Measurements from ENCODE around the gene KDELR1.

DNA sequence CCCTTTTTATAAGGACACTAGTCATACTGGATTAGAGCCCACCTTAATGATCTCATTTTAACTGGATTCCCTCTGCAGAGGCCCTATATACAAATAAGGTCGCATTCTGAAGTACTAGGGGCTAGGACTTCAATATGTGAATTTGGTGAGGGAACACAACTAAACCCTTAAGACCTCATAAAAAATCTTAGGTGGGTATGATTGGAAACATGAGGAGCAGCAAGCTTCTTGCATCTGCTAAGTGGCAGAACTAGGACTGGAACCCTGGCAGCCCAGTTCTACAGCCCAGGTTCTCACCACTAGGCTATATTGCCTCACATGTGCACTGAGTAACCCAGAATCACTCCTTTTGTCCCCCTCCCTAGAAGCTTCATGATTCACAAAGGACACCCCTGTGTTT lies 37.3 kb upstream of the KDELR1 start:
- TF ChIP-seq, protein P1, sequence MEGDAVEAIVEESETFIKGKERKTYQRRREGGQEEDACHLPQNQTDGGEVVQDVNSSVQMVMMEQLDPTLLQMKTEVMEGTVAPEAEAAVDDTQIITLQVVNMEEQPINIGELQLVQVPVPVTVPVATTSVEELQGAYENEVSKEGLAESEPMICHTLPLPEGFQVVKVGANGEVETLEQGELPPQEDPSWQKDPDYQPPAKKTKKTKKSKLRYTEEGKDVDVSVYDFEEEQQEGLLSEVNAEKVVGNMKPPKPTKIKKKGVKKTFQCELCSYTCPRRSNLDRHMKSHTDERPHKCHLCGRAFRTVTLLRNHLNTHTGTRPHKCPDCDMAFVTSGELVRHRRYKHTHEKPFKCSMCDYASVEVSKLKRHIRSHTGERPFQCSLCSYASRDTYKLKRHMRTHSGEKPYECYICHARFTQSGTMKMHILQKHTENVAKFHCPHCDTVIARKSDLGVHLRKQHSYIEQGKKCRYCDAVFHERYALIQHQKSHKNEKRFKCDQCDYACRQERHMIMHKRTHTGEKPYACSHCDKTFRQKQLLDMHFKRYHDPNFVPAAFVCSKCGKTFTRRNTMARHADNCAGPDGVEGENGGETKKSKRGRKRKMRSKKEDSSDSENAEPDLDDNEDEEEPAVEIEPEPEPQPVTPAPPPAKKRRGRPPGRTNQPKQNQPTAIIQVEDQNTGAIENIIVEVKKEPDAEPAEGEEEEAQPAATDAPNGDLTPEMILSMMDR (IDR thresholded peaks at IDR 0.05): no peak
- TF ChIP-seq POLR2AphosphoS5 (IDR thresholded peaks at IDR 0.05; ENCODE audit: low read depth, low read length): no peak
- TF ChIP-seq TCF7L2 (IDR thresholded peaks at IDR 0.05; ENCODE audit: low read depth, low read length): no peak
- TF ChIP-seq, protein P2, sequence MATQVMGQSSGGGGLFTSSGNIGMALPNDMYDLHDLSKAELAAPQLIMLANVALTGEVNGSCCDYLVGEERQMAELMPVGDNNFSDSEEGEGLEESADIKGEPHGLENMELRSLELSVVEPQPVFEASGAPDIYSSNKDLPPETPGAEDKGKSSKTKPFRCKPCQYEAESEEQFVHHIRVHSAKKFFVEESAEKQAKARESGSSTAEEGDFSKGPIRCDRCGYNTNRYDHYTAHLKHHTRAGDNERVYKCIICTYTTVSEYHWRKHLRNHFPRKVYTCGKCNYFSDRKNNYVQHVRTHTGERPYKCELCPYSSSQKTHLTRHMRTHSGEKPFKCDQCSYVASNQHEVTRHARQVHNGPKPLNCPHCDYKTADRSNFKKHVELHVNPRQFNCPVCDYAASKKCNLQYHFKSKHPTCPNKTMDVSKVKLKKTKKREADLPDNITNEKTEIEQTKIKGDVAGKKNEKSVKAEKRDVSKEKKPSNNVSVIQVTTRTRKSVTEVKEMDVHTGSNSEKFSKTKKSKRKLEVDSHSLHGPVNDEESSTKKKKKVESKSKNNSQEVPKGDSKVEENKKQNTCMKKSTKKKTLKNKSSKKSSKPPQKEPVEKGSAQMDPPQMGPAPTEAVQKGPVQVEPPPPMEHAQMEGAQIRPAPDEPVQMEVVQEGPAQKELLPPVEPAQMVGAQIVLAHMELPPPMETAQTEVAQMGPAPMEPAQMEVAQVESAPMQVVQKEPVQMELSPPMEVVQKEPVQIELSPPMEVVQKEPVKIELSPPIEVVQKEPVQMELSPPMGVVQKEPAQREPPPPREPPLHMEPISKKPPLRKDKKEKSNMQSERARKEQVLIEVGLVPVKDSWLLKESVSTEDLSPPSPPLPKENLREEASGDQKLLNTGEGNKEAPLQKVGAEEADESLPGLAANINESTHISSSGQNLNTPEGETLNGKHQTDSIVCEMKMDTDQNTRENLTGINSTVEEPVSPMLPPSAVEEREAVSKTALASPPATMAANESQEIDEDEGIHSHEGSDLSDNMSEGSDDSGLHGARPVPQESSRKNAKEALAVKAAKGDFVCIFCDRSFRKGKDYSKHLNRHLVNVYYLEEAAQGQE (IDR thresholded peaks at IDR 0.05; ENCODE audit: insufficient read depth in 1 of 2, low read depth in 2 of 2, low read length in 1 of 2): no peak
- no peak for TF ChIP-seq SIN3A (IDR thresholded peaks at IDR 0.05; ENCODE audit: borderline replicate concordance, insufficient read depth, low read depth, low read length)

Data from Panc1 (cell line).